Transverse colon (tissue), 4 donors: Measurements from ENCODE around the gene STARD9.

Experiments
- CTCF ChIP-seq, 5 experiments: fragments of 200-600 bp in 3 of 5; fragments of 450-650 bp in 2 of 5; sonication (generic) in 3 of 5; IDR thresholded peaks; 1 replicate in 2 of 5; 2 replicates in 3 of 5; pipeline ENCODE4 v1.5.1; 2016 to 2017; ENCODE audit warnings: antibody characterized with exemption in 5 of 5, inconsistent platforms in 3 of 5, mild to moderate bottlenecking in 2 of 5, moderate library complexity in 1 of 5
- POLR2A ChIP-seq: fragments of 450-650 bp; IDR thresholded peaks from one replicate; pipeline ENCODE4 v1.6.1; 2016; ENCODE audit warnings: antibody characterized with exemption, mild to moderate bottlenecking, moderate library complexity
- POLR2AphosphoS5 ChIP-seq, 3 donors: sonication (generic); formaldehyde crosslinking; IDR thresholded peaks; one replicate each; pipeline ENCODE4 v1.6.1; 2016; ENCODE audit warnings: antibody characterized with exemption in 3 of 3

GRCh38 chr15:42712584-42712983 is 137.2 kb downstream of the STARD9 start:
- TF ChIP-seq CTCF (IDR thresholded peaks at IDR 0.05) (no peak), POLR2AphosphoS5 (IDR thresholded peaks at IDR 0.05) (no peak), POLR2A (no peak)
